Caki2 (cell line): ENCODE measurements around the gene BCL2. TPM values are rescaled to one million over a fixed set of nuclear protein-coding genes. Genes with fewer than 3 reads are reported as not detected.

Experiments used
- DNase-seq: peaks from one replicate; pipeline ENCODE4 v3.0.0-alpha.2; 2015; ENCODE audit warnings: low read depth
- in situ Hi-C: cut with HindIII; loops from 2 replicates; pipeline ENCODE4 v1.10.0; 2016; ENCODE audit warnings: low sequenced_read_pairs, low pct_unique_long_range_greater_than_20kb, mixed read lengths
- total RNA-seq: library from RNA; depleted of rRNA; stranded (reverse); fragments of >200 nt; shearing (Covaris generic); gene quantifications from 2 replicates; pipeline ENCODE4 v1.2.3, GENCODE V29; 2014; ENCODE audit warnings: low replicate concordance

The BCL2 gene
- total RNA-seq, 1 experiment from 2014 or later = 5.1 TPM

DNA sequence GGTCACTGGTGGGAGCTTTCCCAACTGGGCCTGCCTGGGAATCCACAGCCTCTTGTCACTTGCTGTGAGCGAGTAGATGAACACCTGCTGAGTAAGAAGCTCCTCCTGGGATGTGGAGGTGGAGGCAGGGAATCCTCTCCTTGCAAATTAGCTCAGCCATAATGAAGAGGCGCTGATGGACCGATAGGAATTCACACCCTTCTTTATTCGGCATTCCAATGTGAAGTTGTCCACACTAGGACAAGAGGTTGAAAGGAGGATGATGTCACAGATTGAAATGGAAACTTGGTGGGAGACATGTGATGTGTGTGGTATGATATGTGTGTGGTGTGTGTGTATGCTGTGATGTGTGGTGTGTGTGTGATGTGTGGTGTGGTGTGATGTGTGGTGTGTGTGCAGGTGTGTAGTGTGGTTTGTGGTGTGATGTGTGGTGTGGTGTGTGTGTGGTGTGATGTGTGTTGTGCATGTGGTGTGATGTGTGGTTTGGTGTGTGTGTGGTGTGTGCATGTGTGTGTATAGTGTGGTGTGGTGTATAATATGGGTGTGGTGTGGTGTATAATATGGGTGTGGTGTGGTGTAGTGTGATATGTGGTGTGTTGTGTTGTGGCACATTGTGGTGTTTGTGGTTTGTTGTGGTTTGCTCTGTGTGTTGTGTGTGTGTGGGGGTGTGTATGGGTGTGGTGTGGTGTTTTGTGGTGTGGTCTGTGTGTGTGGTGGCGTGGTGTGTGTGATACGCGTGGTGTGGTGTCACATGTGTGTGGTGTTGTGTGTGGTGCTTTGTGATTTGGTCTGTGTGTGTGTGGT, 216.4 kb downstream of the BCL2 start:
- no peak for DNase-seq
- in situ Hi-C loops = no loop called here

DNA sequence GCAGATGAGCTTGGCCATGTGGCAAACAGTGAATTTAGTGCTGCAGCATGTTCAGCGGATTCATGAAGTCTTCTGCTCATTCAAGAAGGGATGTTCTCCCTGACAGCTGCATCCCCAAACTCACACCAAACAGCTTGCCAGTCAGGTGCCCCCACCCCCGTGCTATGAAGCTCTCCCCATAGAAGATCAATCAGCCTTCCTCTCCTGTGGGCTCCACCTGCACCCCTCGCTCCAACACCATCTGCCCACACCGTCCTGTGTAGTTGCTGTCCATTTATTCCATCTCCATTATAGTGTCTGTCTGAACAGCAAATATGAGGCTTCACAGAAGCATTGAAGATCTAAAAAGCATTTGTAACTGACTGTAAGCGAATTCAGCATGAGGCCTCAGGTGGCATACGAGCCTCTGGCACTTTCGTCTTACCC, 218.9 kb downstream of the BCL2 start:
- in situ Hi-C loops = no loop called here
- DNase-seq = no peak

DNA sequence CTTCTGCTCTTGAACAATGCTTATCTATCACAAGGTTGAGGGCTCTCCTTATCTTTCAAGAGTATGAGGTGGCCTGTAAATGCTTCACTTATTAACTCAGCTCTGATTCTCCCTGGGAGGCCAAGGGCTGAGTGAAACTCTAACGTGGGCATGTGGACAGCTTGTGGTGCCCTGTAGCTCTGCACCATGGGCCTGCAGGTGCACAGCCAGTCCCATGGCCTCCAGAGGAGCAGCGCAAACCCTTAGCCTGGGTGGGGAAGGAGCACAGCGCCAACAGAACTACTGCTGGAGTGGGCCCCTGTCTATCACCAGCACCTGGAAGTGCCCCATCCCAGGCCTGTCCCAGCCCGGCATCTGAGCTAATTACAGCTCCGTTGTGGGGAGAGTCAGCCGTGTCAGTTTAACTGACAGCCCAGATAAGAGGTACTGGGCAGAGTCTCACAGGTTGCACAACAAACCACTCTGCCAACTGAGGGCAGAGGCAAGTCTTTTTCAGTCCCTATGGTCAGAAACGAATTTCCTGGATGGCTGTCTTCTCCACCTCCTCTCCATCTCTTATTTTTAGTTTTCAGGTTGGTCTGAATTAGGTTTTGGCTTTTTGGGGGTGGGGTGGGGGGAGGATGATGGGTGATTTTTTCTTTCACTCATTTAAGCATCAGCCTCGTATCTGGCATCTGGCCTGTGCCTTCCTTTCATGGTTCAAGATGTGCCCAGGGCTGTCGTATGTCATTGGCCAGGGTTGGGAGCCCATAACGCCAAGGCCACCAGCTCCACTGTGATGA, 219.5 kb downstream of the BCL2 start:
- DNase-seq = peak; percentile 57
- in situ Hi-C loops = no loop called here

DNA sequence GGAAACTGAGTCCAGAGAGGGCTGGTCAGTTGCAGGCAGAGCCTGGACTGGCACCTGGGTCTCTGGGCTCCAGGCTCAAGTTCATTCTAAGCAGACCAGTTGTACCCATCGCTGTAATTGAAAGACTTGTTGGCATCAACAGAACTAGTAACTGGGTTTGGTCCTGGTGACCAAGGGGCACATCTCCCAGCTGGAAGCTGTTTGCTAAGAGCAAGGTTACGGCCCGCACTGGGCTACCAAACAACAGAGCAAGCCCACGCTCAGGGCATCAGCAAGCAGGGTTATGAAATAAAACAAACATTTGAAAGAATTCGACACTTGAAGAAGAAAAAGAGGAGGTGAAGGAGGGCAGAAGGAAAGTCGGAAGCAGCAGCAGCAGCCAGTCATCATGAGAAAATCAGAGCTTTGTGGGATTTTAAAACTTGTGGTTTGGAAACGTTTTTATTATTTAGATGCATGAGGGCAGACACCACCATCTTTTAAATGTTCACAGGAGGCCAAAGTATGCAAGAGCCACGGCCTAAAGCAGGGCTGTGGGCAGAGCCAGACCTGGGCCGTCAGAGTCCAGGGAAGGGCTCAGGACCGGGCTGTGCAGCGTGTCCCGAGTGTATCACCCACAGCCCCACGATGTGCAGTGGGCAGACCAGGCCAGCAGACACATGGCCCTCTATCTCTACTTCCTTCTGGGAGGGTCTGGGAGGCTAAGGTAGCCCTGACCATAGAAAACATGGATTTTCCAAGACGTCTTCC, 220.3 kb downstream of the BCL2 start:
- DNase-seq = no peak
- in situ Hi-C loops = no loop called here

DNA sequence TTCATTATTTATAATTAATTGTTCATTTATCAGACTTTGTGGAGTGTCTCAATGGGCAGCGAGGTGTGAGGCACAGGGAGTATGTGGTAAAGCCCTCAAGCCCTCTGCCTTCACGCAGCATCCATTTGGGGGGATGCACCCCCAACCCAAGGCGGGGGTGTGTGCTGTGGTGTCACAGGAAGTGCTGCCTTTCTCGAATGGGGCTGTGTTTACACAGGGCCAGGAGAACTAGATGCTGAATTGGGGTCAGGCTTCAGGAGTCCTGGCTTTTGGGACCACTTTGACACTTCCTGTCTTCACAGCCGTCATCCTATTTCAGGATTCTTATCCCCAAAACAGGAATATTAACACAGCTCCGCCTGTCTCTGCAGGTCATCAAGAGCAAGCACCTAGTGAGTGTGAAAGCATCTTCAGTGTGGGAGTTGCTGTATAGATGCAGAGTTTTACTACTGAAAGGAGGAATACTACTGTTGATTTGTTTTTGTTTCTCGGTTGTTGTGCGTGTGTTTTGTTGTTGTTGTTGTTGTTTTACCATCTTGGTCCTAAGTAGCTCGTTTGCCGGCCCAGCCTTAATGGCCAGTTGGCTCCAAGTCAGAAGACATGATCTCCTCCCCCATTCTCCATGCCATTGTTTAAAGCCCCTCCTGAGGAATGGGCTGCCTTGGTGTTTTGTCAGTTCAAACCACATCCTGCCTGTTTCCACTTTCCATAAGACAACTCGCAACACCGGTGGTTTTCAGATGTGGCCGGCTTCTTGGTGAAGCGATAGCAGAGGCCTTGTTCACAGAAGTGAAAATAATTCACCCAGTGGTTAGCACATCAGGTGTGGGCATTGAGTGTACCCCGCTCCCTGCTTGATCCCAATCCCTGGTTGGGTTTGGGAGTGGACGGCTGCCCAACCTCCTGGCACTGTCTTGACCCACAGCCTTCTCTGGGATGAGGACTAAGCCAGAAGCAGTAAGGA, 221.3 kb downstream of the BCL2 start:
- DNase-seq = no peak
- in situ Hi-C loops = no loop called here

DNA sequence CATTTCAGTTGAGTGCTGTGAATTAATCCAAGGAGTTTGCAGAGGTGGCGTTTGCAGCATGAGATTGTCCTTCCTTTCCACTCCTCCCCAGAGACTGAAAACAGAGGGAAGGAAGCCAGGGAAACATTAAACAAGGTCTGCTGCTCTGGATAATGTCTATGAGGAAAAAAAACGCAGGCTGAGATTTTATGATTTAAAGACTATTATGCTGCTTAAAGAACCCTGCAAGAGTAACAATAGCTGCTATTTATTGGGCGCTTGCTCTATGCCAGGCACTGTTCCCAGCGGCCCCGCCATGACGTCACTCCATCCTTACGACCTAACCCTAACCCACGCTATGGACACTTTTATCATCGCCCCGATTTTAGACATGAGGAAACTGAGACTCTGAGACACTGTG, 222.4 kb downstream of the BCL2 start:
- no peak for DNase-seq
- in situ Hi-C loops = no loop called here

DNA sequence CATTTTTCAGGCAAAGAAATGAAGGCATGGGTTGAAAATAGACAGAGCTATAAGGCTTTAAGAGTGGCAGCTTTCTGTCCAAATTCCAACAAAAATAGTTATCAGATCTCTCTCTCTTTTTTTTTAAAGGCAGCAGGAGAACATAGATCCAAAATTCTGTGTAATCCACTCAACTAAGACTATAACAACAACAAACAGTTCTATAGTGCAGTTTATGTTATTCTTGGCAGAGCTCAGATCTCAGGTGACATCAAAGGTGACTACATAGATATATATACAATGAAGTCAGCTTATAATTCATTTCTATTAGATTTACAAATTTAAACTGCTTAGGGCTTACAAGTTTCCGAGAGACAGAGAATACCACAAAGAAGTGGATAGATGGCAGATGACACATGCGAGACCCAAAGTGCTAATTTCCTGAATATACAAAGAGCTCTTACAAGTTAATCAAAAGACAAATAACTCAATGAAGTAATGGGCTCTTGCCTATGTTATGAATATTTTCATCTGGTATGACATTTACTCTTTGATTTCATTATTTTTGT, 223.2 kb downstream of the BCL2 start:
- DNase-seq = peak; percentile 16
- in situ Hi-C loops = no loop called here

DNA sequence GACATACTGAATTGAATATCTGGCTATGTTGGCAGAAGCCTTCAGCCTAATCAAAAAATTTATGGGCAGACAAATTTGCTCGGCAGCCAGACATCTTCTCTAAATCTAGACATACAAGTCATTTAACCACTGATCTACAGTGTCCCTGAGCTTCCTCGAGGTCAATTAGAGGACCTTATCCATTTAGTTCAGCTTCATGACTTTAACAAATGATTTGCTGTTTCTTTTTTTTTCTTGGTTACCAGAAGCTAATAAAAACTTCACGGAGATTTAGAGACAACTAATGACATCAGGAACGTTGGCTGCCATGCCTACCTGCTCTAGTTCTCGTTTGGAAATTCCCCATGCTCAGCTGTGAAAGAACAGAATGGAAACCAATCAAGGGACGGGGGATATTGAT, 223.8 kb downstream of the BCL2 start:
- in situ Hi-C loops = no loop called here
- peak; percentile 20 for DNase-seq

DNA sequence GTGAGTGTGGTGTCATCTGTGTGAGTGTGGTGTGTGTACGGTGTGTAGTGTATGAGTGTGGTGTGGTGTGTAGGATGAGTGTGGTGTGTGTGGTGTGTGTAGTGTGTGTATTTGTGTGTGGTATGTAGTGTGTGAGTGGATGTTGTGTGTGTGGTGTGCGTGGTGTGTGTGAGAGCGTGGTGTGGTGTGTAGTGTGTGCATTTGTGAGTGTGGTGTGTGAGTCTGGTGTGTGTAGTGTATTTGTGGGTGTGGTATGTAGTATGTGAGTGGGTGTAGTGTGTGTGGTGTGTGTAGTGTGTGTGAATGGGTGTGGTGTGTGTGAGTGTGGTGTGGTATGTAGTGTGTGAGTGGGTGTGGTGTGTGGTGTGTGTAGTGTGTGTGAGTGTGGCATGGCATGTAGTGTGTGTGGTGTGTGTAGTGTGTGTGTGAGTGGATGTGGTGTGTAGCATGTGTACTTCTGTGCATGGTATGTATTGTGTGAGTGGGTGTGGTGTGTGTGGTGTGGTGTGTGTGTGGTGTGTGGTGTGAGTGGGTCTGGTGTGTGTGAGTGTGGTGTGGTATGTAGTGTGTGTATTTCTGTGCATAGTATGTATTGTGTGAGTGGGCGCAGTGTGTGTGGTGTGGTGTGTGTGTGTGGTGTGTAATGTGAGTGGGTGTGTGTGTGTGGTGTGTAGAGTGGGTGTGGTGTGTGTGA, 227.8 kb downstream of the BCL2 start:
- DNase-seq = no peak
- in situ Hi-C loops = no loop called here

DNA sequence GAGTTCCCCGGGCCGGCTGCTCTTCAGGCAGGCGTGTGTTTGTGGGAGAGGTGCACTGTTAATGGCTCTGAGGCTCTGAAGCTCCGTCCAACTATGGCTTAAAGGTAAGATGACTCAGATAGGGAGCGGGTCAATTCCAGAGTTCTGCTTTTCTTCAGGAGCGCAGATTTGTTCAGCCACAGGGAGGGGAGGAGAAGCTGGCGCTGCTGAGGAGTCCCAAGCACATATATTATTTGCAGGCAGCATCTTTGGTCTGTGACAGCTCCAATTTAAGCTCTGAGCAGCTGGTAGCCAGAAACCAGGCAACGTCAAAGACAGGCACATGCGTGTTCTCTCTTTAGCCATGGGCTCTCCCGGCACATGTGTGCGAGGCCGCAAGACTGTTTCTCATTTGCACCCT, 229.2 kb downstream of the BCL2 start:
- in situ Hi-C loops = no loop called here

DNA sequence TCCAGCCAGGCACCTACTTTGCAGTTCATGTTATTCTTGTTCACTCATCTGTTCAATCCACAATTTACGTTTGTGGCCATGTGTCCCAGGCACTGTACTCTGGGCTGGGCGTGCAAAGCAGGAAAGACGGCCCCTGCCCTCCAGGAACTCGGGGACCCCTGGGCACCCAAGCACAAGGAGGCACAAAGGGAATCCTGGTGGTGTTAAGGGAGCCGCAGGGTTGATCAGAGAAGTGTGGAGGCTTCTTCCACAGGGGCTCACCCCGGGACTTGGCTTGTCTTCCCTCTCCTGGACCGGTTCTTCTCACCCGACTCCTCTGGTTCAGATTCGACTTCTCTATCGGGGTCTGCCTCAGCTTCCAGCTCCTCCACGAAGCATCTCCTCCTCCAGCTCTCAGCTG, 230.5 kb downstream of the BCL2 start:
- no peak for DNase-seq

More for the DNA sequence above, 229.2 kb downstream of the BCL2 start:
- no peak for DNase-seq

DNA sequence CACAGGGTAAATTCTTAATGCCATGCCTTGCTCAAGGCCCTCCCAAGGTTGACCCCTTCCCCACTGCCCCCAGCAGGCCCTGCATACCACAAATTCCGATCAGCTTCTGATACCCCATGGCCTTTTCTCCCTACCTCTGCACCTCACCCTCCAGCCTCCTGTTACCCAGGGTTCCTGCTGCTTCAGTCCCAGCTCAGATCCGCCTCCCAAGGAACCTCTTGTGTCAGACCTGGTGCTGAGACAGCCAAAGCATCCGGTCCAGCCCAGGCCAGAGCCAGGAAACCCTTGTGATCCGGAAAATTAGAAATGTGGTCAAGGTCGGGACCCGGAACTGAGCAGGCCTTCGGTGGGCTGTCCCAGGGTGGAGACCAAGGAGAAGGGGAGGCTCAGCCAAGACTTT, 231.3 kb downstream of the BCL2 start:
- in situ Hi-C loops = no loop called here

More for the DNA sequence above, 230.5 kb downstream of the BCL2 start:
- in situ Hi-C loops = no loop called here

DNA sequence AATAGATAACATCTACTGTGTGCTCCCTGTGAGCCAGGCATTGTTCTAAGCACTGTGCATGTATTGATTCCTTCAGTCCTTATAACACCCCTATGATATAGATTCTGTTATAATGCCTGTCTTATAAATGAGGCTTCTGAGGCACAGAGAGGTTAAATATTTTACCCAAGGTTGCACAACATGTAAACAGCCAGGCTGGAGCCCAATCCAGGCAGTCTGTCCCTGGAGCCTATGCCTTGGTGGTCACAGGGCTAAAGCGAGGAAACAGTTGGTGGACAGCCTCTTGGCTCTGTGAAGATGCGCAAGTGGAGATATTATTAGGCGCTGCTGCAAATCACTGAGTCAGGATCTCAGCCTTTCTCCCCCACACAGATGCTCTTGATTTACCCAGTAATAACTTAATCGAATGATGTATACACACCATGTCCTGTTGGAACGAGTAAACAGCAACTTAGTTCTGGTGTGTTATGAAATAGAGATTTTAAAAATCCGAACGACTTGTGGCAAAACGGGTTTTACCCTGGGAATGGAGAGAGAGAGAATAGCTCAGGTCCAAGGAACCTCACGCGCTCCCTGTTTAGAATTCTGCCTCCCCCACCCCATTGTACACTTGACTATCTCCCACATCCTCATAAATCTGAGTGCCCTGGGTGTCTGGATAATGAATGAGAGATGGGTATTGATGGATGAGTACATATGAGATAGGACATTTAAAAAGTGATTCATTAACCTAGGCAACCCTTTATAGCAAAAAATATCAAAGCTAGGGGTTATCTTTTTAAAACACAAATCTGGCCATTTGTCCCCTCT, 231.9 kb downstream of the BCL2 start:
- DNase-seq = no peak
- in situ Hi-C loops = no loop called here

More for the DNA sequence above, 231.3 kb downstream of the BCL2 start:
- no peak for DNase-seq

DNA sequence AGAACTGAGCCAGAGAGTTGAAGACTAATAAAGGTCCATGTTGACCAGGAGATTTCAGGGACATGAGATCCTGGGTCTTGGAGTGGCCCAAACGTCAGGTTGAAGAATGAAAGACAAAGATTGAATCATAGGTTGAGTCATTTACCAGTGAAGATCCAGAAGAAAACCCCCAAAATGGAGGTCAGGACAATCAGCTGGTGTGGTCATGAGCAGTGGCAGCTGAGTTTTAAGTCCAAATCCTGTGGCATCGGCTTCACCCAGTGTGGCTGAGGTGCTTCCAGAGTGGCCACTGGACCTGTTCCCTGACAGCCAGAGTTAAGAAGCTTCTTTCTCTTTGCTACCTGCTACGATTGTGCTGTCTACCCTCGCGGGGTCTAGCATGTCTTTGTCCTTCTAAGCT, 234.0 kb downstream of the BCL2 start:
- no peak for DNase-seq
- in situ Hi-C loops = no loop called here

DNA sequence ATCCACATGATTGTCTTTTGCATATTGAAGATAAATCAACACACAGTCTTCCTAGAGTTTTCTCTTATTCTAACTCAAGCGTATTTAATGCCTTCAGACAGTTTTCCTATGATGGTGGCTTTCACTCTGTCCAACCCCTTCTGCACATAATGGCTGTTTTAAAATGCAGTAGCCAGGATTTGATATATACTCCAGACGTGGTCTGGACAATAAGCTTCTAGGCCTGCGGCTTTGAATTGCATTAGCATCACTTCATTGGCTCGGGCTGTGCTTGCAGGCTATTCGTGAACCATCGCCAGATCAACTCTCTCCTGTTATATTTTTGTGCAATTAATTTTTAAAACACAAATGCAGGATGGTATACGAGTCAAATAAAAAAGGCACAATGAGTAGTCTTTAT, 235.3 kb downstream of the BCL2 start:
- DNase-seq = no peak
- in situ Hi-C loops = no loop called here

DNA sequence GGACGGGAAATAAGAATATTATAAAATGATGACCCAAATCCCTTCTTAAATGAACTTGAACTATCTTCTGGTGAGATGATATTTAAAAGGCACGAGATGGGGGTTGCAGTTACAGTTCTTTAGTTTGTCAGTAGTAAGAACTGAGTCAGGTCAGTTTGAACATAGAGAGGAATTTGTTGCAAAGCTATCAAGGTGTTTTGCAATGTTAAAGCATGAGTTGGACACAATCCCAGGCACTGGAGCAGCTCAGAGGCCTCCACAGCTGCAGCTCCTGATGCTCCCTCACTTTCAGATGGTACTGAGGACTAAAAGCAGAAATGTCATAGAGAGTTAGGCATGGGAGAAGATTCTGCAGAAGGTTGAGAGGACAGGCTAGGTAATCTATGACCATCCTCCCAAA, 236.0 kb downstream of the BCL2 start:
- DNase-seq = no peak
- in situ Hi-C loops = no loop called here
